ENCODE measurements around the gene PLCB3.
"Not testable (repeated sequence)": the region's sequence is repeated elsewhere in the genome, so short reads cannot be mapped to it uniquely, and the experiment has no call there.

Gene PLCB3

DNA sequence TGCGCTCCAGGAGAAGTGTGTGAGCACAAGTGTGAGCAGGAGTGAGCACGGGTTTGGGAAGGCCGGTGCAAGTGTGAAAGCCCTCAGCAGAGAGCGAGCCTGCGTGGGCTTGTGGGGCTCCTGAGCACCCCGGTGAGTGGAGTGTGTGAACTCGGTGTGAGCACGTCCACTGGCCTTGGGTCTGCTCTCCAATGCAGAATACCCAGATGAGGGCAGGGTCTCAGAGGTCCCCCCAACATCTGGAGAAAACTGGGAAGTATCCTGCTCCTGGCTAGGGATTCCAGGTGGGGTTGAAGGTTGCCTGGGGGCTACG lies 55.2 kb downstream of the PLCB3 start:
- DNase-seq: no peak

DNA sequence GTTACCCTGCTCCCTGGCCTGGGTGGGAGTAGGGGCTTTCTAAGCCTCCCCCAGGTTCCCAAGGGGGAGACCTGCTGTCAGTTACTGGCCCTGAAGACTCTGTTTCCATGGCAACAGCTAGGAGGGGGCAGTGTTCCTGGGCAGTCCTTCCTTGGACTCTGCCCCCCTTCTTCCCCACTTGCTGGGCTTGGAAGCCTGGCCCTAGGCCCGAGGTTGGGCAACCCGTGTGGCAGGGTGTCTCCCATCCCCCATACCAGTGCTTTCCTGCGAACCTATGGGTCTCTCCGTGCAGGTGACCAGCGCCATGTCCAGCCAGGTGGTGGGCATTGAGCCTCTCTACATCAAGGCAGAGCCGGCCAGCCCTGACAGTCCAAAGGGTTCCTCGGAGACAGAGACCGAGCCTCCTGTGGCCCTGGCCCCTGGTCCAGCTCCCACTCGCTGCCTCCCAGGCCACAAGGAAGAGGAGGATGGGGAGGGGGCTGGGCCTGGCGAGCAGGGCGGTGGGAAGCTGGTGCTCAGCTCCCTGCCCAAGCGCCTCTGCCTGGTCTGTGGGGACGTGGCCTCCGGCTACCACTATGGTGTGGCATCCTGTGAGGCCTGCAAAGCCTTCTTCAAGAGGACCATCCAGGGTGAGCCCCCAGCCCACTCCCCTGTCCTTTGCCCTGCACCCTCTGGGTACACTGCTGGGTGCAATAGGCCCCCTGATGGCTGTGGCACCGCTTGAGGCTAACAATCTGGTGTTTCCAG lies 55.7 kb downstream of the PLCB3 start:
- no peak for DNase-seq

DNA sequence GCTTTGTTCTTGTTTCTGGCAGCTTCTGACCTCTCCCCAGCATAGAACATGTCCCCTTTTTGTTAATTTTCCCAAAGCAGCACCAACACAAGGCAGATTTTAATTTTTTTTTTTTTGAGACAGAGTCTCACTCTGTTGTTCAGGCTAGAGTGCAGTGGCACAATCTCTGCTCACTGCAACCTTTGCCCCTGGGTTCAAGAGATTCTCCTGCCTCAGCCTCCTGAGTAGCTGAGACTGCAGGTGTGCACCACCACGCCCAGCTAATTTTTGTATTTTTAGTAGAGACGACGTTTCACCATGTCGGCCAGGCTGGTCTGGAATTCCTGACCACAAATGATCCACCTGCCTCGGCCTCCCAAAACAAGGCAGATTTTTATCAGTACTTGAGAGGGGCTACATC lies 56.5 kb downstream of the PLCB3 start:
- not testable (repeated sequence) for DNase-seq

DNA sequence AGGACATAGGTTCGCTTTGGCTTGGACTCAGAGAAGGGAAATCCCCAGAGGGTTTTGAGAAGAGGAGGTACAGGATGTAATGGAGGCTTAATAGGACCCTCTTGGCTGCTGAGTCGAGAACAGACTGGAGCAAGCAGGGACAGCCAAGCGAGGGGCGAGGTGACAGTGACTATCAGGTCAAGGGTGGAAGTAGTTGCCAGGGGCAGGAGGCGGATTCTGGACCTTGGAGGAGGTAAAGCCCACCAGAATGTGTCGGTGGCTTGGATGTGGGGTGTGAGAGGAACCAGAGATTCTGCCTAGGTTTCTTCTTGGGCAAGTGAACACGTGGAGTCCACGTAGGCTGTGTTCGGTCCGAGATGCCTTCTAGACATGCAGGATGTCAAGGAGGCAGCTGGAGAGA lies 61.6 kb downstream of the PLCB3 start:
- DNase-seq: no peak

DNA sequence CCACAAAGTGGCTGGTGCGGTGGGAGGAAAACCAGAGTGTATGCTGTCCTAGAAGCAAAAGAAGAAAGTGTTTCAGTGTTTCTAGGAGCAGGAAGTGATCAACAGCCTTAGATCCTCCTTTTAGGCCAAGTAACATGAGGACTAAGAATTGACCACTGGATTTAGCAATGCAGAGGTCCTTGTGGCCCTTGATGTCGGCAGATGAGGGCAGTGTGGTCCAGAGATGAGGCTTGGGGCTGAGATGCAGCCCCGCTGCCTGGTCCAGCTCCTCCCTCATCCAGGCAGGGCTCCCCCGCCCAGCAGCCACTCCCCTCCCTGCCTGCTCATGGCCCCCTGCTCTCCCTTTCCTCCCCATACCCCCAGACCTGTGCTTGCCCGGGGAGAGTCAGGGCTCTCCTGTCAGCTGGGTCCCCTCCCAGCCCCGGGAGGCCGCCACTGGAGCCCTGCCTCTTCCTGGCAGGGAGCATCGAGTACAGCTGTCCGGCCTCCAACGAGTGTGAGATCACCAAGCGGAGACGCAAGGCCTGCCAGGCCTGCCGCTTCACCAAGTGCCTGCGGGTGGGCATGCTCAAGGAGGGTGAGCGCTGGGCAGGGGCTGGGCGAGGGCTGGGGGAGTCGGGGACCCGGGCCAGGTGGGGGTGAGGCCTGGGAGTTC lies 62.3 kb downstream of the PLCB3 start:
- DNase-seq: no peak

DNA sequence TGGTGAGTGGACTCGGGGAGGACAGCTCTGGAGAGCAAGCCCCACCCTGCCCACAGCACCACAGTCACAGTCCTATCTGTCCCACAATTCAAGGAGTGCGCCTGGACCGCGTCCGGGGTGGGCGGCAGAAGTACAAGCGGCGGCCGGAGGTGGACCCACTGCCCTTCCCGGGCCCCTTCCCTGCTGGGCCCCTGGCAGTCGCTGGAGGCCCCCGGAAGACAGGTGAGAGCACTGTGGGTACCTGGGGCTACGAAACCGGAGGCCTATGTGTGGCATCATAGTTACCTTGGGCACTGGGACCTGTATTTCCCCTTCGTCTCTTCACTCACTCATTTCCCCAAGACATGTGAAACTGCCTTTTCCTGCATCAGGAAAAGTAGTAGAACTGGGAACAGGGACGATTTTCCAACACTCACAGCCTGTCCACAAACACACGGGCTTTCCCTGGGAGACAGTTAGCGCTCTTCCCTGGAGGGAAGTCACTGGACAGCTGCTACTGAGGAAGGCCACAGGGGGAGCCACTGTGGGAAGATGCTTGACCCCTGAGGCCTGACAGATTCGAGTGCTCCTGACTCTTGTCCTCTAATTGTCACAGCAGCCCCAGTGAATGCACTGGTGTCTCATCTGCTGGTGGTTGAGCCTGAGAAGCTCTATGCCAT lies 62.9 kb downstream of the PLCB3 start:
- DNase-seq: no peak

DNA sequence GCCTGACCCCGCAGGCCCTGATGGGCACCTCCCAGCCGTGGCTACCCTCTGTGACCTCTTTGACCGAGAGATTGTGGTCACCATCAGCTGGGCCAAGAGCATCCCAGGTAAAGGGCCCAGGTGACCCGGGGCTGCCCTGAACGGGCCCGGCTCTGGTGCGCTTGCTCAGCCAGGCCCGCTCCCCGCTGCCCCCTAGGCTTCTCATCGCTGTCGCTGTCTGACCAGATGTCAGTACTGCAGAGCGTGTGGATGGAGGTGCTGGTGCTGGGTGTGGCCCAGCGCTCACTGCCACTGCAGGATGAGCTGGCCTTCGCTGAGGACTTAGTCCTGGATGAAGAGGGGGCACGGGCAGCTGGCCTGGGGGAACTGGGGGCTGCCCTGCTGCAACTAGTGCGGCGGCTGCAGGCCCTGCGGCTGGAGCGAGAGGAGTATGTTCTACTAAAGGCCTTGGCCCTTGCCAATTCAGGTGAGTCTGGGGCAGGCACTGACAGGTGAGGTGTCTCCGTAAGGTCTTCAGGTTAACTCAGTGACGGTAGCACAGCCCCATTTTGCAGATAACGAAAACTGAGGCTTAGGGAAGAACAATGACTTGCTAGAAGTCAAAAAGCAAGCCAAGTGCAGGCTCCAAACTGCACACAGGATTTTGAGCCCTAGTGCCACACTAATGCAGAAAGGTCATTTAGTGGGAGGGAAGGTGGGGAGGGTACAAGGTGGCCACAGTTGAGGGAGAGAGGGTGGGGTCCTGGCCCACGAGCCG lies 63.7 kb downstream of the PLCB3 start:
- DNase-seq: no peak

DNA sequence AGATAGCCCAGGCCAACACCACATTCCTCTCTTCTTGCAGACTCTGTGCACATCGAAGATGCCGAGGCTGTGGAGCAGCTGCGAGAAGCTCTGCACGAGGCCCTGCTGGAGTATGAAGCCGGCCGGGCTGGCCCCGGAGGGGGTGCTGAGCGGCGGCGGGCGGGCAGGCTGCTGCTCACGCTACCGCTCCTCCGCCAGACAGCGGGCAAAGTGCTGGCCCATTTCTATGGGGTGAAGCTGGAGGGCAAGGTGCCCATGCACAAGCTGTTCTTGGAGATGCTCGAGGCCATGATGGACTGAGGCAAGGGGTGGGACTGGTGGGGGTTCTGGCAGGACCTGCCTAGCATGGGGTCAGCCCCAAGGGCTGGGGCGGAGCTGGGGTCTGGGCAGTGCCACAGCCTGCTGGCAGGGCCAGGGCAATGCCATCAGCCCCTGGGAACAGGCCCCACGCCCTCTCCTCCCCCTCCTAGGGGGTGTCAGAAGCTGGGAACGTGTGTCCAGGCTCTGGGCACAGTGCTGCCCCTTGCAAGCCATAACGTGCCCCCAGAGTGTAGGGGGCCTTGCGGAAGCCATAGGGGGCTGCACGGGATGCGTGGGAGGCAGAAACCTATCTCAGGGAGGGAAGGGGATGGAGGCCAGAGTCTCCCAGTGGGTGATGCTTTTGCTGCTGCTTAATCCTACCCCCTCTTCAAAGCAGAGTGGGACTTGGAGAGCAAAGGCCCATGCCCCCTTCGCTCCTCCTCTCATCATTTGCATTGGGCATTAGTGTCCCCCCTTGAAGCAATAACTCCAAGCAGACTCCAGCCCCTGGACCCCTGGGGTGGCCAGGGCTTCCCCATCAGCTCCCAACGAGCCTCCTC lies 64.6 kb downstream of the PLCB3 start:
- DNase-seq: not testable (repeated sequence)

DNA sequence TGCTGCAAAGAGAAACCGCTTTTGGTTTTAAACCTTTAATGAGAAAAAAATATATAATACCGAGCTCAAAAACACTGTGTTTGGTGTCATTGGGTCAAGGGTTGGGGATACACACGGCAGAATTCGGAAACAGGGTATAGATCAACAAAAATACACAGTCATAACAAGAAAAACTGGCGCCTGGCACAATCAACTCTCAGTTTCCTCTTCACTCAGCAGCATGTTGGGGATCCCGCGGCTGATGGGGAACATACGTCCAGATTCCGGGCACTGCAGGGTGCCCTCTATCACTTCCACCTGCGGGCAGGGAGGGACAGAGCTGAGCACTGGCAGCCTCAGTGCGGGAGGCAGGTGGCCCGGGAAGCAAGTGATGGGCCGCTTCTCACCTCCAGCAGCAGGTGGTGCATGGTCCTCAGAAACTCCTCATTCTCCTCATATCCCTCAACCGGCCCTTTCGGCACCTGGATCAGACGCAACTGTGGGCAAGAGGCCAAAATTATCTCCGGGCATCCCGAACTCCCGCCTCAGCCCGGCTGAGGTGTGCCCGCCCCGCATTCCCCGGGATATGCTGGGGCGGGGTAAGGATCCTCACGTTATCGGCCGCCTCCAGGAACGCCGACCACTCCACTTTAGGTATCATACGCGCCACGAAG lies 65.5 kb downstream of the PLCB3 start:
- no peak for DNase-seq

DNA sequence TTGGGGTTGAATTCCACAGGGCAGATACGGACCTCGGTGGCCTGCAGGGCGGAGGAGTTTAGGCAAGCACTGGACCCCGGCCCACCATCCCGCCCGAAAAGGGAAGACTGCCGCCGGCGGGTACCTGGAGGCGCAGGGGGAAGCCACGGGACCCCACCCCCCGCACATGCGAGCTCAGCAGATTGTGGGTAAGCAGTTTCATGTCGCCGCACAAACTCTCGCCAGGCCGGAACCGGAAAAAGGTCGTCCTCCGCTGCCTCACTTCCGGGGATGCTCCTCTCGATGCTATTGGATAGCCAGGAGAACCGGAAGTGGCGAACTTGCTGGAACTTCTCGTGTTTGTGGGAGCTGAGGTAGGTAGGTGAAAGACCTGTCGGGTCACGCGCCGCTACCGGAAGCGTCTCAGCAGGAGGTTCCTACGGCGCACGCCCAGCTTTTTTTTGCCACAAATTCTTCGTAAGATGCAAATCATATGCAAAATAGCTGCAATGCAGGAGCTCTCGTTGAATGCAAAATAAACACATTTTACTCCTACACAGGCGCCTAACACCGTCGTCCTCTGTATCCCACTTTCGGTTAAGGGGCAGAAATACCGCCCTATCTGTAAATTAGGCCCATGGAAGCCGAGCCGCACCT lies 66.1 kb downstream of the PLCB3 start, which contains the start of gene TRMT112:
TSS of gene TRMT112 (minus strand) at position 235 of the 636 bp plus-strand sequence. CDS start at position 202, 33 bp downstream.
- peak; percentile 90 for DNase-seq

DNA sequence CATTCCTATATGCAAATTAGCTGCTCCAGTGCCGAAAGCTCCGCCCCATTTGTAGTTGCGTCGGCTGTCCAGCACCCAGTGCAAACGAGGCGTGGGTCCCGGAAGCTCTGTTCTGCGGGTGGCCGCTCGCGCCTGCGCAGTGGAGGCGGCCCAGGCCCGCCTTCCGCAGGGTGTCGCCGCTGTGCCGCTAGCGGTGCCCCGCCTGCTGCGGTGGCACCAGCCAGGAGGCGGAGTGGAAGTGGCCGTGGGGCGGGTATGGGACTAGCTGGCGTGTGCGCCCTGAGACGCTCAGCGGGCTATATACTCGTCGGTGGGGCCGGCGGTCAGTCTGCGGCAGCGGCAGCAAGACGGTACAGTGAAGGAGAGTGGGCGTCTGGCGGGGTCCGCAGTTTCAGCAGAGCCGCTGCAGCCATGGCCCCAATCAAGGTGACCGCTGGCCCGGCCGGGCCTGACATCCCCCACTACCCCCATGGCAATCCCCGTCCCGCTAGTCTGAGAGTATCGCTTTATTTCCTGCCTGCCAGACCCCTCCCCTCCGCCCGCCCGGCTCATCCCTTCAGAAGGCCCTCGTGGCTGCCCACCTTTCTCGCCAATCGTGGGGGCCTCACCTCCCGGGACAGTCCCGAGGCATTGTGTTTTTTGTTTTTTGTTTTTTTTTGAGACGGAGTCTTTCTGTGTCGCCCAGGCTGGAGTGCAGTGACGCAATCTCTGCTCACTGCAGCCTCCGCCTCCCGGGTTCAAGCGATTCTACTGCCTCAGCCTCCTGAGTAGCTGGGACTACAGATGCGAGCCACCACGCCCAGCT lies 66.8 kb downstream of the PLCB3 start, which contains the start of gene PRDX5:
TSS of gene PRDX5 (plus strand) at position 161 of the 805 bp plus-strand sequence. CDS start at position 256, 95 bp downstream.
- DNase-seq: peak; percentile 78

Data from NCI-H524 treated with DMSO at 0.1 percent for 48 hours (cell line).